Astrocyte of the spinal cord (primary cell): ENCODE measurements around the gene WDR72.

ENCODE experiments used
- DNase-seq: peaks from one replicate; pipeline ENCODE4 v3.0.0; 2011; ENCODE audit warnings: low read depth, low spot score
- H3K4me3 ChIP-seq: 2 replicates; pipeline ENCODE4 v1.5.1; 2011; ENCODE audit warnings: low read depth, mild to moderate bottlenecking, low read length, moderate library complexity
- in situ Hi-C: cut with HindIII; loops from 2 replicates; pipeline ENCODE4 v1.10.0; 2017; ENCODE audit warnings: low sequenced_read_pairs
- TF ChIP-seq, protein P1 (sequence below): IDR thresholded peaks from 2 replicates; pipeline ENCODE4 v1.5.1; 2012; ENCODE audit warnings: low read depth, mild to moderate bottlenecking, low read length, inconsistent platforms

Gene WDR72

DNA sequence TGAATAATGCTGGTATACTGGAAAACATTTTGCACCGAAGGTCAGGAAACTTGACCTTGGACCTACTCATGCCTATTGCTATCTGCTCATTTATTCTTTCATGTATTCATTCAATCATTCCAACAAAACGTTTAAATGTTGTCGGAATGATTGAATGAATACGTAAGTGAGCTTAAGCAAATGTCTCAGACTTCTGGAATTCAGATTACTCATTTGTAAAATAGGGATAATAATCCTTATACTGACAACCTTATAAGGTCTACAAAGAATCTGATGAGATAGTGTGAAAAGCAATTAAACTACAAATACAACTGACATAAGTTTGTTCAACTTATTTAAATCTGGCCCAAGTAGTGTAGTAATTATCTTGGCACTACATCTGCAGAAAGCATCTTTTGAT is 288.7 kb downstream of the WDR72 start:
- TF ChIP-seq, protein P1, sequence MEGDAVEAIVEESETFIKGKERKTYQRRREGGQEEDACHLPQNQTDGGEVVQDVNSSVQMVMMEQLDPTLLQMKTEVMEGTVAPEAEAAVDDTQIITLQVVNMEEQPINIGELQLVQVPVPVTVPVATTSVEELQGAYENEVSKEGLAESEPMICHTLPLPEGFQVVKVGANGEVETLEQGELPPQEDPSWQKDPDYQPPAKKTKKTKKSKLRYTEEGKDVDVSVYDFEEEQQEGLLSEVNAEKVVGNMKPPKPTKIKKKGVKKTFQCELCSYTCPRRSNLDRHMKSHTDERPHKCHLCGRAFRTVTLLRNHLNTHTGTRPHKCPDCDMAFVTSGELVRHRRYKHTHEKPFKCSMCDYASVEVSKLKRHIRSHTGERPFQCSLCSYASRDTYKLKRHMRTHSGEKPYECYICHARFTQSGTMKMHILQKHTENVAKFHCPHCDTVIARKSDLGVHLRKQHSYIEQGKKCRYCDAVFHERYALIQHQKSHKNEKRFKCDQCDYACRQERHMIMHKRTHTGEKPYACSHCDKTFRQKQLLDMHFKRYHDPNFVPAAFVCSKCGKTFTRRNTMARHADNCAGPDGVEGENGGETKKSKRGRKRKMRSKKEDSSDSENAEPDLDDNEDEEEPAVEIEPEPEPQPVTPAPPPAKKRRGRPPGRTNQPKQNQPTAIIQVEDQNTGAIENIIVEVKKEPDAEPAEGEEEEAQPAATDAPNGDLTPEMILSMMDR: no peak
- in situ Hi-C loops: no loop called here
- no peak for DNase-seq
- no peak overlapping the region for H3K4me3 ChIP-seq

DNA sequence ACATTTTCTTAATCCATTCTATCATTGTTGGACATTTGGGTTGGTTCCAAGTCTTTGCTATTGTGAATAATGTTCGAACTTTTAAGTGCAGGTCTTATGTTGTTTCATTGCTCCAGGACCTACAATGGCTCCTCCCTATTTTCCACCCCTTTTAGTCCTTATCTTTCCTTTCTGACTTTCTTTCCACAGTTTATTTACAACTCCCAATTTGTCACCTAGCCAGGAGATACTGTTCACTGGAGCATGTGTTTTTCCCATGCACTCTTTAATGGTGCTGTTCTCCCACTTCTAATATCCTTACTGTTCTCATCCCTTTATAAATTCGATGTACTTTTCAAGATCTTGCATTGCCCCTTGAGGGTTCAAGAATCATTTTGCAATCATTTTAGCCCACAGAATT is 290.0 kb downstream of the WDR72 start:
- in situ Hi-C loops: no loop called here
- DNase-seq: no peak
- no peak overlapping the region for H3K4me3 ChIP-seq
- TF ChIP-seq, protein P1: no peak
